ENCODE results near the gene GHRL.
"Not testable (repeated sequence)": the region's sequence is repeated elsewhere in the genome, so short reads cannot be mapped to it uniquely, and the experiment has no call there.

Gene GHRL

GRCh38 chr3:10272476-10272875, 20.3 kb downstream of the GHRL start:
- not testable (repeated sequence) for DNase-seq

GRCh38 chr3:10269443-10269842, 23.3 kb downstream of the GHRL start:
- DNase-seq = no peak

DNA sequence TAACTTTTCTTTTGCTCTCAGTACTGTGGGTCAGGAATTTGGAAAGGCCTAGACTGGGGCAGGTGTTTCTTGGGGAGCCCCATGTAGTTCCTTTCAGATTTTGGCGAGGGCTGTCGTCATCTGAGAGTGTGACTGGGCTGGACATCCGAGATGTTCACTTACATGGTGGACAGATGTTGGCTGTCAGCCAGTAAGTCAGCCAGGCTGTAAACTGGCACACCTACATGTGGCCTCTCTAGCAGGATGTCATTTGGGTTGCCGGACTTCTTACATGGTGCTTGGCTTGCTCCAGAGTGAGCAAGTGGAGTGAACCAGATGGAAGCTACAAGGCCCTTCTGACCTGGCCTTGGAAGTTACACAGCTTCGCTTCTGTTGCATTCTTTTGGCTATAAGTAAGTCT, 23.8 kb downstream of the GHRL start:
- DNase-seq = no peak

DNA sequence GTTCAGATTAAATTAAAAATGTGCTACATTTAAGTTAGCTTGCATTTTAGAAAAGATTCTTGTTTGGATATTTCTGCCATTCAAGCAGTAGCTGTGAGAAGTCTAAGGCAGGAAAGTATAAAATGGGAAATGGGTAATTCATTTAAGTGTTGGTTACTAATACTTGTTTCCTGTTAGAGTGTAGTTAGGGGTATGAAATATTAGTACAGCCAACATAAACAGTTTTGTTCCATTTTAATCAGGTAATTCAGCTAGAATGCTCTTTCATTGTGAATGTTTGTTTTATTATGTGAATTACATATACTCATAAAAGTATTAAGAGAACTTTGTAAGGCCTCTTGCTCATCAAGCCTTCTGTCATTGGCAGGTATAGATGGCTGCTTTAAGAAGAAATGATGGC, 24.6 kb downstream of the GHRL start:
- DNase-seq = no peak

DNA sequence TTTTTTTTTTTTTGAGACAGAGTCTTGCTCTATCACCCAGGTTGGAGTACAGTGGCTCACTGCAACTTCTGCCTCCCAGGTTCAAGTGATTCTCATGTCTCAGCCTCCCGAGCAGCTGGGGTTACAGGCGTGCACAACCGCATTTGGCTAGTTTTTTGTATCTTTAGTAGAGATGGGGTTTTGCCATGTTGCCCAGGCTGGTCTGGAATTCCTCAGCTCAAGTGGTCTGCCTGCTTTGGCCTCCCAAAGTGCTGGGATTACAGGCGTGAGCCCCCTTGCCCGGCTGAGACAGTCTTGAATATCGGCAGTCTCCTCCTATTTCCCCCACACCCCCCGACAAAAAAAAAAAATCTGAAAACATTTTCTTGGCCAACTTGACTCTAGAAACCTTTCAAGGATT, 25.8 kb downstream of the GHRL start:
- DNase-seq = not testable (repeated sequence)

- no peak for DNase-seq
Measured at GRCh38 chr3:10265833-10266232, 26.9 kb downstream of the GHRL start.

GRCh38 chr3:10263646-10264363, 28.9 kb downstream of the GHRL start:
- DNase-seq = no peak

DNA sequence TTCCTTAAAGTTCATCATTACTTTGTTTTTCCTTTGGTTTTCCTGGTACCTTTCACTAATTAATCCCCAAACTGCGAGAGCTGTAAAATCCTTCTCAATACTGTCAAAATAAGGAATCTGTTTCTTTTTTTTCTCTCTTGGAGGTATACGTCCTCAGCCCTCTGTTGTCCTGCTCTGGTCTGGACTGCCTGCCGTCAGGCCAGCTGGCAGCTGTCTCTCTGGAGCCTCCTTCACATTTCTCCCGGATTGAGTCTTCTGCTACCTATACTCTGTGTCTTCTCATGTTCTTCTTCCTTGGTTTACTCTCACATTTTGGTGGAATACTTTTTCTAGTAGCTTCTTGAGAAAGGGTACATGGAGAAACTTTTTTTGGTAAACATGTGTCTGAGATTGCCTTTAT, 30.7 kb downstream of the GHRL start:
- DNase-seq = no peak

DNA sequence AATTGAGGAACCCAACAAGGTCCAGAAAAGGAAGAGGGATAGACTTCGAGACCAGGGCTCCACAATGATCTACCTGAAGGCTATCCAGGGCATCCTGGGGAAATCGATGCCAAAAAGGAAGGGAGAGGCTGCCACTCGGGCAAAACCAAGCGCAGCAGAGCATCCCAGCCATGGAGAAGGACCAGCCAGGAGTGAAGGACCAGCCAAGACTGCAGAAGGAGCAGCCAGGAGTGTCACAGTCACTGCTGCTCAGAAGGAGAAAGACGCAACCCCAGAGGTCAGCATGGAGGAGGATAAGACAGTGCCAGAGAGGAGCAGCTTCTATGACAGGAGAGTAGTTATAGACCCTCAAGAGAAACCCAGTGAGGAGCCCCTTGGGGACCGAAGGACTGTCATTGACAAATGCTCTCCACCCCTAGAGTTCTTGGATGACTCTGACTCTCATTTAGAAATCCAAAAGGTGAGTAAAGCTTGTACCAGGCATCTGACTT, 32.5 kb downstream of the GHRL start:
- no peak for DNase-seq

DNA sequence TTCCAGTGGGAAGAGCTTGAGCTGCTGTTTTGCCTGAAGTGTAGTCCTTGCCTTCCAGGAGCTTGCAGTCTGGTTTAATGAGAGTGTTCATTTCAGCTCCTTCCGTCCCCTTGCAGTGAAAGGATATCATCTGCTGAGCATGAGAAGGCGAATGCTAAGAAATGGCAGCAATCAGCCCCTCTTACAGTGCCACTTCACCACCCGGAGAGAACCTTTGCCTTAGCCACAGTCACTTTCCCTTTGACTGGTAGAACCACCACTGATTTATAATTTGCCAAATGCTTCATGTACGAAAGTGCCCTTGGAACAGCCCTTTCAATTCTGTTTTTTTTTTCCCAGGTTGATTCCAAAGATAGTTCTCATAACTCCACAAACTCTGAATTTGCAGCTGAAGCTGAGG, 32.9 kb downstream of the GHRL start:
- no peak for DNase-seq

- DNase-seq = no peak
Measured at GRCh38 chr3:10259036-10259435, 33.7 kb downstream of the GHRL start.

DNA sequence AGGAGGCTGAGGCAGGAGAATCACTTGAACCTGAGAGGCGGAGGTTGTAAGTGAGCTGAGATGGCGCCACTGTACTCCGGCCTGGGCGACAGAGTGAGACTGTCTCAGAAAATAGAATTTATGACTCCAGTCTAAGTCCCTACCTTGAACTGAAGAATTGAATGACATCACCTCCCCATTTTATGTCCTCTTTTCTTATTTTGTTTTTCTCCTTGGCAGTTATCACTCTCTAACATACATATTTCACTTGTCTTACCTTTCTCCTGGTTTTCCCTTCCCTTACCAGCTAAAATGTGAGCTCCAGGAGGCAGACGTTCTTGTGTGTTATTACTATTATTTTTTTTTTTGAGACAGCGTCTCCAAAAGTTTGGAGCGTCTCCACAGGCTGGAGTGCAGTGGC, 36.9 kb downstream of the GHRL start:
- DNase-seq = no peak

DNA sequence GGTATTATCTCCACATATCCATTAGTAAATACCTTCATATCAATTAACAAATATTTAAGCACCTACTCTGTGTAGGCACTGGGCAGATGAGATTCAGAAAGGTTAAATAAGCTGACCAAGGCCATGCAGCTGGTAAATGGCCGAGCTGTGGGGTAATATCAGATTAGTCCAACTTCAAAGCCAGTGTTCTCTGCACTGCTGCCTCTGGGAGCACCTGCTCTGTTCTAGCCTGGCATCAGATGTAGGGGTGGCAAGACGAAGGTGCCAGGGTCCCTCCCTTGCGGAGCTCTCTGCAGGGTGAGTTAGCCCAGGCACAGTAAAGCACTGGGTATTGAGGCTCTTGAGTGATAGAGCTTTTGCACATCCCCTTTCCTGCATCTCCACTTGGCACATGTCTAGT, 39.0 kb downstream of the GHRL start:
- DNase-seq = no peak

DNA sequence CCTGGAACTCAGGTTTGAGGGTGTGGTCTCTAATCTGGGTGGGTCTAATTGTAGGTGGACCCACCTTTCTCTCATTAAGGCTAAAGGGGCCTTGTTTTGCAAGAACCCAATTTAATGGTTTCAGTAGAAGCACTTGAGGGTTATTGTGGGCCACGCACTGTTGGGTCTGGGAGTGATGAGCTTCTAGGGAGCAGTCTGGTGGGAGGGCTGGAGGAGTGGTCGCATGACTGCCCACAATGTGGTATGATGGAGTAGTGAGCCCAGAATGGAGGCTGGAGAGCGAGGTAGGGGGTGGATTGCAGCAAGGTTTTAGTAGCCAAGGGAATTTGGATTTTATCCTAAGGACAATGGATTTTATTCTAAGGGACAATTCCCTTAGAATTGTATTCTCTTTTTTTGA, 41.7 kb downstream of the GHRL start:
- DNase-seq = no peak

DNA sequence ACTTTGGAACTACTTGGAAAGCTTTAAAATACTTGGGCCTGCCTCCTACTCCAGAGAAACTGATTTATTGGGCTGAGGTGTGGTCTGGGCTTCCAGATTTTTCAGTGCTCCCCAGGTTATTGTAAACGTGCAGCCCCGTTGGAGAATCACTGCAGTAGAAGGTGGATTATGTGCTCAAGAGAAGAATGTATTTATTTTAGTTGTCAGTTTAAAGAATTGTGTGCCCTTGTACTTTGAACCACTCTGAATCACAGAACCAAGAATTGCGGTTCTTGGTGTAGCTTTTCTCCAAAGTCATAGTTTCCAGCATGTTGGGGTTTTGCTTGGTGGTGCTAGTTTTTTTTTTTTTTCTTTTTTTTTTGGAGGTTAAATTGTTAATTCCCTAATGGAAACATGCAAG, 42.9 kb downstream of the GHRL start:
- no peak for DNase-seq

DNA sequence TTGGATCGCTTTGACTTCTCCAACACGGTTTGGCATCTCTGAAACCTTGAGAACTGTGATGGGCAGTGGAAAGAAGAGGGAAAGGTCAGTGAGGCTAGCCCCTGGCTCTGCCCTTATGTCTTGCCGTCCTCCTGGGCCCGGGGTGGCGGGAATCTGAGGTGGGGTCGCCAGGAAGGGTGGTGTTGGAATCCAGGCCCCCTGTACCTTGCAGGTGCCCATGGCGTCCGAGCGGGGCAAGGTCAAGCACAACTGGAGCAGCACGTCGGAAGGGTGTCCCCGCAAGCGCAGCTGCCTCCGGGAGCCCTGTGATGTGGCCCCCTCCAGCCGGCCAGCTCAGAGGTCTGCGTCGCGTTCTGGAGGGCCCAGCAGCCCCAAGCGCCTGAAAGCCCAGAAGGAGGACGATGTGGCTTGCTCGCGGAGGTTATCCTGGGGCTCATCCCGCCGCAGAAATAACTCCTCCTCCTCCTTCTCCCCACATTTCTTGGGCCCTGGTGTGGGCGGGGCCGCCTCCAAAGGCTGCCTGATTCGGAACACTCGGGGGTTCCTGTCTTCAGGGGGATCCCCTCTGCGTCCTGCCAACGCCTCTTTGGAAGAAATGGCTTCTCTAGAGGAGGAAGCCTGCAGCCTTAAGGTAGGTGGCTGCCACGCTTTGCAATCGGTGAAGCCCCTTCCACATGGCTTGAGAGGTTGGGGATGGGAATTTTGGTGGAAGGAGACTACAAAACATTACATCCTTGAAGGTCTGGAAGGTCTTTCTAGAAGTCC, 43.6 kb downstream of the GHRL start:
- DNase-seq = no peak

DNA sequence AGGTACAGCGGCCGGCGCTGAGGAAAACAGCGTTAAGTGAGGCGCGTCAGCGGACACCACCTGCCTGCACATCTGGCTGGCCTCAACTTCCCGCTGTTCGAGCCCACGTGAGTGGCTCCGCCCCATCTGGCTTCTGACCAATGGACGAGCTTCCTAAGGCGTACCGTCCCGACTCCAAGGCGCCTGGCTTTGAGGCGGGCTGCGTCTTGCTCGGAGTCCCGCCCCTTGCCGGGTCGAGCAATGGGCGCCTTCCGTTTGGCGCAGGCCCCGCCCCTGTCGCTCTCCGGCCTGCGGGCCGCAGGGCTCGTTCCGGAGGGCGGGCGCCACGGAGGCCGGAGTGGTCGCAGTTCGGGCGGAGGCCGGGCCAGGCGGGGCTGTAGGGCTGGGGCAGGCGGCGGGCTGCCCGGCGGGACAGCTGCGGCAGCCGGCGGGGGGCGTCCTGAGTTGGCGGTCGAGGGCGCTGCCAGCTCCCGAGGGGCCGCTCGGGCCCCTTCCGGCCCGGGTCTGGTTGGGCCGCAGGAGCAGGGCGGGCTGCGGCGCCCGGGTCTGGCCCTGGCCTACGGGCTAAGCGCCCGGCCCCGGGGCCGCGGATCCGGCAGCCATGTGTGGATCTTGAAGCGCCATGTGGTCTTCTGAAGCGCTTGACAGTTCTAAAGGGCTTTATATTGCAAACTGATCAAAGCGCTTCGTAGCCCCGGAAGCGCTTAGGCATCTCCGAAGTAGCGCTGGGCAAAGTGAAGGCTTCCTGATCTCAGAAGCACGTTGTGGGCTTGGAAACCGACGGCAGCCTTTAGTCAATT, 44.4 kb downstream of the GHRL start, which contains the start of gene TATDN2:
TATDN2 (plus strand) TSS at position 276 of the 800 bp plus-strand sequence. CDS start 742 bp downstream, outside the sequence.
- peak; percentile 26 for DNase-seq

DNA sequence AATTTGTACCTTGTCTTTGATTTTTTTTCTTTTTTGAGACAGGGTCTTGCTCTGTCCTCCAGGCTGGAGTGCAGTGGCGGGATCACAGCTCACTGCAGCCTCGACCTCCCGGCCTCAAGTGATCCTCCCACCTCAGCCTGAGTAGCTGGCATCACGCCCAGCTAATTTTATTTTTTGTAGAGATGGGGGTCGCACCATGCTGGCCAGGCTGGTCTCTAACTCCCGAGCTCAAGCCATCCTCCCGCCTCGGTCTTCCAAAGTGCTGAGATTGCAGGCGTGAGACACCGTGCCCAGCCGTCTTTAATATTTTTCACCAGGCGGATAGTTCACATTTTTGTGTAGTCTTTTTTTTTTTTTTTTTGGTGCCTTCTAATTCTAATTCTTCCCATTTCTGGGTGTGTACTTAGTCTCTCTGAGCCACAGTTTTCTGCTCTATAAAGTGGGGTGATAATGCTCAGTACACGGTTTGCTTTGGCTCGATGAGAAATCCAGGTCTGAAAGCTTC, 45.0 kb downstream of the GHRL start:
- no peak for DNase-seq

DNA sequence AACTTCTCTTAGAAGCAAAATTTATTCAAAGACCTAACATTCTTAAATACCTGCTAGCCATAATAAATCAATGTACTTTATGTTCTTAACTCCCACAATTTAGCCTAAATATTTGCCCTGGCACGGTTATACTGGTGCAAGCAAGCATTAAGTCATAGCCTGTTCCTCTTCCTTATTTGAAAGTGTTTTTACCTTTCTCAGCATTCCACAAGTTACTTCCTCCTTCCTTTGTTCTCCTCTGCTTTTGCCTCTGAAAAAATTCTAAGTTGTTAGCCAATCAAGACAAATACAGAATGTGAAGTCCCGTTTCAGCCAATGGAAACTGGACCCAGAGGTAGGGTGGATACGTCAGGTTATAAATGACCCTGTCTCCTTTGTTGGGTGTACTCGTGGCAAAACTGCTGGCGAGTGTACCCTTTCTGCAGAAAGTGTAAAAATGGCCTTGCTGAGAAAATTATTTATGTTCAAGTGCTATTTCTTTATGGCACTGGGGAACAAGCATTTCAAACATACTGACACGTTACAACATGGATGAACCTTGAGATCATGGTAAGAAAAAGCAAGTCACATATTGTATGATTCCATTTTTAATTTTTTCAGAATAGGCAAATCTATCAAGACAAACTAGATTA, 47.5 kb downstream of the GHRL start:
- DNase-seq = no peak

DNA sequence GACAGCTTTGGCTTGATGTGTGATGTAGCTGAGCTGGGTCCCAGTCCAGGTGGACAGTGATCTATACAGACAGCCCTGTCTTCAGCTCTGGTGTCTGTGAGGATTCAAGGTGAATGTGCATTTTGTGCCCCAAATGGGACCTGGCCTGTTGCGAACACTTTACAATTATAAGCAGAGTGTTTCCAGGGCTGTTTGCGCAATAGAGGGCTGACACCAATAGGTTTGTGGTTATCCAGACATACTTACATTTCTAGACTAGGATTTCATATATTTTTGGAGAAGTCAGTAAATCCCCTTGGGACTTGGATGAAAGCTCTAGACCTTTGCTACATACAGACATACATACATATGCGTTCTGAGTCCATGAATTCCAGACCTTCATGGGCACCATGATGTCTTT, 48.7 kb downstream of the GHRL start:
- no peak for DNase-seq

GRCh38 chr3:10242182-10243065, 50.3 kb downstream of the GHRL start:
- no peak for DNase-seq

GRCh38 chr3:10240799-10241198, 51.9 kb downstream of the GHRL start:
- DNase-seq = no peak
